Mesenchymal stem cell (in vitro differentiated cells and primary cell): ENCODE results near the gene GSPT1.

Experiments
- DNase-seq: peaks from one replicate; pipeline ENCODE4 v3.0.0-alpha.2; 2013
- H2AFZ ChIP-seq: one replicate; pipeline ENCODE4 v1.6.1; 2013; ENCODE audit warnings: low read depth, mild to moderate bottlenecking, control low read depth, inconsistent platforms, low read length, moderate library complexity
- H2AK5ac ChIP-seq: 2 replicates; pipeline ENCODE4 v1.6.1; 2013; ENCODE audit warnings: low read length, moderate library complexity, mild to moderate bottlenecking, inconsistent platforms; ENCODE audit not compliant: severe bottlenecking
- H2BK120ac ChIP-seq: one replicate; pipeline ENCODE4 v1.6.1; 2013; ENCODE audit warnings: low read depth, mild to moderate bottlenecking, inconsistent platforms, low read length, moderate library complexity
- H2BK12ac ChIP-seq, 2 experiments: one replicate each; pipeline ENCODE4 v1.6.1; 2013; ENCODE audit warnings: inconsistent platforms in 2 of 2, low read length in 2 of 2, mild to moderate bottlenecking in 2 of 2, moderate library complexity in 2 of 2, control low read depth in 1 of 2
- H2BK15ac ChIP-seq: one replicate; pipeline ENCODE4 v1.6.1; 2013; ENCODE audit warnings: mild to moderate bottlenecking, low read depth, inconsistent platforms; ENCODE audit not compliant: poor library complexity, severe bottlenecking
- H2BK5ac ChIP-seq: 2 replicates; pipeline ENCODE4 v1.6.1; 2013; ENCODE audit warnings: low read depth, mild to moderate bottlenecking, low read length, control low read depth, inconsistent platforms; ENCODE audit not compliant: poor library complexity, severe bottlenecking
- H3K14ac ChIP-seq, 2 experiments: one replicate each; pipeline ENCODE4 v1.6.1; 2013; ENCODE audit warnings: inconsistent platforms in 2 of 2, low read length in 2 of 2, control low read depth in 1 of 2, mild to moderate bottlenecking in 1 of 2, moderate library complexity in 1 of 2
- H3K18ac ChIP-seq, 2 experiments: one replicate each; pipeline ENCODE4 v1.6.1; 2013; ENCODE audit warnings: inconsistent platforms in 2 of 2, low read length in 2 of 2, control low read depth in 1 of 2, low read depth in 1 of 2, mild to moderate bottlenecking in 1 of 2
- H3K23ac ChIP-seq, 2 experiments: one replicate each; pipeline ENCODE4 v1.6.1; 2013; ENCODE audit warnings: inconsistent platforms in 2 of 2, low read length in 2 of 2, mild to moderate bottlenecking in 2 of 2, moderate library complexity in 2 of 2, control low read depth in 1 of 2
- H3K27ac ChIP-seq: 2 replicates; pipeline ENCODE4 v1.5.1; 2013; ENCODE audit warnings: mild to moderate bottlenecking, moderate library complexity, low read length, control low read depth, inconsistent platforms; ENCODE audit not compliant: poor library complexity, severe bottlenecking
- H3K27me3 ChIP-seq, 2 experiments: 2 replicates each; pipeline versions ENCODE4 v1.6.1 to v1.7.0; 2013; ENCODE audit warnings: low read length in 2 of 2, mild to moderate bottlenecking in 2 of 2, moderate library complexity in 2 of 2, control low read depth in 1 of 2, inconsistent platforms in 1 of 2; ENCODE audit not compliant: control insufficient read depth in 1 of 2, insufficient read depth in 1 of 2
- H3K36me3 ChIP-seq, 2 experiments: 2 replicates each; pipeline versions ENCODE4 v1.6.1 to v1.7.0; 2013; ENCODE audit warnings: low read length in 2 of 2, control low read depth in 1 of 2, inconsistent platforms in 1 of 2, low read depth in 1 of 2, mild to moderate bottlenecking in 1 of 2; ENCODE audit not compliant: insufficient read depth in 2 of 2, control insufficient read depth in 1 of 2
- H3K4ac ChIP-seq, 2 experiments: one replicate each; pipeline ENCODE4 v1.6.1; 2013; ENCODE audit warnings: inconsistent platforms in 2 of 2, low read length in 2 of 2, mild to moderate bottlenecking in 2 of 2, moderate library complexity in 2 of 2, control low read depth in 1 of 2, low read depth in 1 of 2
- H3K4me1 ChIP-seq: 2 replicates; pipeline ENCODE4 v1.6.1; 2013; ENCODE audit warnings: low read depth, low read length, control low read depth; ENCODE audit not compliant: control insufficient read depth, insufficient read depth
- H3K4me2 ChIP-seq: 2 replicates; pipeline ENCODE4 v1.6.1; 2013; ENCODE audit warnings: low read length, mild to moderate bottlenecking, inconsistent platforms; ENCODE audit not compliant: poor library complexity, severe bottlenecking
- H3K4me3 ChIP-seq, 2 experiments: 2 replicates each; pipeline versions ENCODE4 v1.5.1 to v1.7.0; 2013; ENCODE audit warnings: low read length in 2 of 2, mild to moderate bottlenecking in 2 of 2, control low read depth in 1 of 2, low read depth in 1 of 2; ENCODE audit not compliant: insufficient read depth in 1 of 2
- H3K79me1 ChIP-seq: replicated peaks from 2 replicates; pipeline ENCODE4 v1.6.1; 2013; ENCODE audit warnings: mild to moderate bottlenecking, control low read depth, low read length, inconsistent platforms; ENCODE audit not compliant: poor library complexity, severe bottlenecking
- H3K9ac ChIP-seq: 2 replicates; pipeline ENCODE4 v1.7.0; 2013; ENCODE audit warnings: mild to moderate bottlenecking, low read length, moderate library complexity
- H3K9me3 ChIP-seq: 2 replicates; pipeline ENCODE4 v1.7.0; 2013; ENCODE audit warnings: mild to moderate bottlenecking, low read length; ENCODE audit not compliant: control insufficient read depth
- H4K8ac ChIP-seq: one replicate; pipeline ENCODE4 v1.6.1; 2013; ENCODE audit warnings: inconsistent platforms, mild to moderate bottlenecking, low read length, moderate library complexity
- H4K91ac ChIP-seq: one replicate; pipeline ENCODE4 v1.6.1; 2013; ENCODE audit warnings: mild to moderate bottlenecking, low read length, inconsistent platforms
- WGBS: methylation state at CpG from one replicate; pipeline ENCODE4 v1.1.7; 2013; ENCODE audit warnings: mixed read lengths; 5-methylcytosine and 5-hydroxymethylcytosine counted together

Gene GSPT1

DNA sequence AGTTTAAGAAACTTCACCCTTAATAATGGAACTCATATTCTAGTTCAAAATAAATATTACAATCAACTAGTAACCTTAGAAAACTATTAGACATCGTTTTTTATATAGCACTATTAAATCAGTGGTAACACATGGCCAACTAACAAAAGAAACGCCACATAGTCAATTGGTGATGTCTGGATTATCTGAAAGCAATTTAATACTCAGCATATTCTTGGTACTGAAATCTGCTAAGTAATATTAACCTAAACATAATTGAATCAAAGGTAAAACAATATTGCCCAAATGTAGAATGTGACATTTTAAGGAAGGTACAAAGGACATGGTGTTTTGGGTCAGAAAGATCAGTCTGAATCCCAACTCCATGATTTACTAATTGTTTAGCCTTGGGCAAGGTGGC lies 53.3 kb downstream of the GSPT1 start:
- Histone ChIP-seq H3K79me1 (peaks cover 8% of the 10 kb centered on the region), H2AK5ac (no peak overlapping the region), H3K9ac (no peak overlapping the region), H3K4me3 (no peak overlapping the region), H4K91ac (no peak overlapping the region), H3K14ac (no peak overlapping the region), H3K27me3 (no peaks in the 10 kb centered on the region), H2BK12ac (no peak overlapping the region), H3K9me3 (no peaks in the 10 kb centered on the region), H3K4me1 (peaks cover 7% of the 10 kb centered on the region), H2BK15ac (no peak overlapping the region), H3K23ac (no peak overlapping the region), H2BK120ac (no peak overlapping the region), H4K8ac (no peak overlapping the region), H3K4ac (no peak overlapping the region), H3K18ac (no peak overlapping the region), H2BK5ac (no peak overlapping the region), H3K27ac (no peak overlapping the region), H3K36me3 (peaks cover under 1 to 2% of the 10 kb centered on the region in 2 experiments), H3K4me2 (no peak overlapping the region), H2AFZ (no peak overlapping the region)
- no CpG with 5 or more reads among the region's 2 CpGs for WGBS
- no peak for DNase-seq

DNA sequence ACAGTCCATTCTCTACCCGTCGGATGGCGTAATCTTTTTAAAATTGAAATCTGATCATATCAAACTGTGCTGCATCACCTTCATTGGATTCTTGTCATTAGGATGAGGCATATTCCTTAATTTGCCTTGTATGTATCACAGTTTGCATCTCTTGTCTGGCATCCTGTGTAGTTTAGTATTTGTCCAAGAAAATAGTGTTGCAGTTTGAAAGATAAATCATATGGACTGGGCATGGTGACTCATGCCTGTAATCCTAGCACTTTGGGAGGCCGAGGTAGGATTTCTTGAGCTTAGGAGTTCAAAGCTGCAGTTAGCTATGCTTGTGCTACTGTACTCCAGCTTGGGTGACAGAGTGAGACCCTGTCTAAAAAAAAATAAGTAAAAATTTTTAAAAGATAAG lies 58.6 kb downstream of the GSPT1 start:
- Histone ChIP-seq H4K91ac (no peak overlapping the region), H3K18ac (no peak overlapping the region), H3K4ac (no peak overlapping the region), H3K4me3 (no peak overlapping the region), H3K9ac (no peak overlapping the region), H3K14ac (no peak overlapping the region), H2BK5ac (no peak overlapping the region), H3K4me2 (no peak overlapping the region), H3K27me3 (no peaks in the 10 kb centered on the region), H2BK12ac (no peak overlapping the region), H4K8ac (no peak overlapping the region), H2BK15ac (no peak overlapping the region), H3K79me1 (peaks cover 14% of the 10 kb centered on the region), H3K4me1 (peaks cover 6% of the 10 kb centered on the region), H2AK5ac (no peak overlapping the region), H3K27ac (no peak overlapping the region), H2BK120ac (no peak overlapping the region), H3K23ac (no peak overlapping the region), H3K9me3 (no peaks in the 10 kb centered on the region), H2AFZ (no peak overlapping the region), H3K36me3 (peaks cover 5% of the 10 kb centered on the region in 2 experiments)
- 51% methylated on average over 4 of the region's 4 CpGs for WGBS
- DNase-seq: peak; percentile 58

DNA sequence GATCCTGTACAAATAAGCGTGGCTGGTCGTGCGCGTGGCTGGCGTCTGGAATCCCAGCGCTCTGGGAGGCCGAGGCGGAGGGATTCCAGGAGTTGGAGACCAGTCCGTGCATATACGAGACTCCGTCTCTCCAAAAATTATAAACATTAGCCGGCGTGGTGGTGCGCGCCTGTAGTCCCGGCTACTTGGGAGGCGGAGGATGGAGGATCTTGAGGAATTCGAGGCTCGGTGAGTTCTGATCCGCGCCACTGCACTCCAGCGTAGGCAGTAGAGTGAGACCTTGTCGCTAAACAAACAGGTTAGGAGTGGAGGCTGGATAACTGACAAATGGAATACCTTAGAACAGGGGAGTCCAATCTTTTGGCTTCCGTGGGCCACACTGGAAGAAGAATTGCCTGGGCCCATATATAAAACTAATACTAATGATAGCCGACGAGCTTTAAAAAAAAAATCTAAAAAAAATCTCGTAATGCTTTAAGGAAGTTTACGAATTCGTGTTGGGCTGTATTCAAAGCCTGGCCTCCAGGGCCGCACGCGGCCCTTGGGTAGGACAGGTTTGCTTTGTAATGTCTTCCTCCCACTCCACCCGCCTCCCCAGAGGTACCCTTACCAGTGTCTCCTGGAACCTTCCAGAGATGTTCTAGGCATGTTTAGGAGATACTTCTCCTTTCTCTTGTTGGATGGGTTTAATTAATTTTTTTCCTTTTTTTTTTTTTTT lies 63.5 kb downstream of the GSPT1 start:
- no peak overlapping the region for H2AFZ ChIP-seq
- no peak overlapping the region for H3K14ac ChIP-seq
- DNase-seq: no peak
- peak overlapping the region; percentile 98 for H3K9ac ChIP-seq
- no peak overlapping the region for H4K91ac ChIP-seq
- no peaks in the 10 kb centered on the region for H3K9me3 ChIP-seq
- 77% methylated on average over 32 of the region's 33 CpGs for WGBS
- H3K36me3 ChIP-seq: peaks cover 15 to 27% of the 10 kb centered on the region in 2 experiments
- H2AK5ac ChIP-seq: peak overlapping the region; percentile 75
- H3K27ac ChIP-seq: no peak overlapping the region
- no peak overlapping the region for H2BK5ac ChIP-seq
- H2BK15ac ChIP-seq: no peak overlapping the region
- H3K4me1 ChIP-seq: peaks cover 17% of the 10 kb centered on the region
- peak overlapping the region; percentile 92 to 94 for H3K4me3 ChIP-seq
- H3K4me2 ChIP-seq: peak overlapping the region; percentile 77
- H2BK120ac ChIP-seq: no peak overlapping the region
- no peaks in the 10 kb centered on the region for H3K27me3 ChIP-seq
- peak overlapping the region; percentile 28 for H4K8ac ChIP-seq
- peak overlapping the region; percentile 6 to 17 for H3K4ac ChIP-seq
- H3K23ac ChIP-seq: no peak overlapping the region
- no peak overlapping the region for H3K18ac ChIP-seq
- peak overlapping the region in 1 of 2 experiments; percentile 15 for H2BK12ac ChIP-seq
- H3K79me1 ChIP-seq: peaks cover 13% of the 10 kb centered on the region

DNA sequence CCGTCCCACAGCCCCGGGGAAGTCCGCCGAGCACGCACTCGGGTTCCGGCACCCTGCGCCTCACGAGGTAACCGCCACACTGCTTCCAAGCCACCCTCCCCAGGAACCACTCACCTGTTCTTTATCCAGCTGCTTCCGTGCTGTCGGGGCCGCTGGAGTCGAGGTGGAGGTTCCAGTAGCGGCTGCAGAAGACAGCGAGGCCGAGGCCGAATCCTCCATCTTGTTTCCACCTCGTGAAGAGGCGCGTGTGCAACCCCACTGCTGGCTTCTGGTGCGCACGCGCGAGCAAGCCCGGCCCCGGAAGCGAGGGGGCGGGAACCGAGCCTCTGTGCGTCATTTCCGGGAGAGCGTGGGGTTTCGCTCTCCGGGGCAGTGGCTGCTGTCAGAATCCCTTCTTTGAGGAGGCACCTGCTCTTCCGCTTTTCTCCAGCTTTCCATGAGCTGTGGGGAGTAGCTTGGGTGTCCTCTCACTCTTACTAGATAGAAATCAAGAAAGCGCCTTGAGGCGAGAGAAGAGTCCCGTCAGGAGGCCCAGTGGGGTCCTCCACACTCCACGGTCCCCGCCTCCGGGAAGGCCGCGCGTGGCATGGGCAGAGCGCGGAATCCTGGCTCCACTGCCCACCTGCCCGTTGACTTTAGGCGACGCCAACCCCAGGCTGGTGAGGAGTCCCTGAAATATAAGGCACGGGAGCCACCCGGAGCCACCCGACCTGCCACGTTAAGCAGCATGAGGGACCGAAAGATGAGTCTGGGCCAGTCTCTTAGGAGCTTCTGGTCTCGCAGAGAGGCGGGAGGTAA lies 64.3 kb downstream of the GSPT1 start, which contains the start of gene RSL1D1:
Gene RSL1D1 (minus strand): TSS at position 249 of the 798 bp plus-strand sequence. CDS start 30 bp downstream, at position 219.
- Histone ChIP-seq H3K4me2 (peak within 1 kb of the TSS; percentile 77), H2BK15ac (peak within 1 kb of the TSS; percentile 8), H3K18ac (peak within 1 kb of the TSS; percentile 54 to 80), H2BK5ac (no peak within 1 kb of the TSS), H4K8ac (peak within 1 kb of the TSS; percentile 33), H3K27me3 (no peaks in the 10 kb centered on the region), H2AK5ac (peak within 1 kb of the TSS; percentile 75), H3K4me1 (peaks cover 17% of the 10 kb centered on the region), H2BK120ac (no peak within 1 kb of the TSS), H2AFZ (peak within 1 kb of the TSS; percentile 57), H3K36me3 (peaks cover 19 to 34% of the 10 kb centered on the region in 2 experiments), H3K4ac (peak within 1 kb of the TSS; percentile 35 to 82), H3K9ac (peak within 1 kb of the TSS; percentile 98), H3K9me3 (no peaks in the 10 kb centered on the region), H3K27ac (peak within 1 kb of the TSS; percentile 64), H3K14ac (peak within 1 kb of the TSS in 1 of 2 experiments; percentile 41), H2BK12ac (peak within 1 kb of the TSS in 1 of 2 experiments; percentile 15), H4K91ac (peak within 1 kb of the TSS; percentile 15), H3K79me1 (peaks cover 13% of the 10 kb centered on the region), H3K4me3 (peak within 1 kb of the TSS; percentile 92 to 94), H3K23ac (no peak within 1 kb of the TSS)
- peak; percentile 94 for DNase-seq
- 2% methylated on average over 54 of the region's 57 CpGs for WGBS
